PC-3 (cell line): Measurements from ENCODE around the gene OPA3.

Experiments
- CTCF ChIP-seq: fragments of 300-600 bp; sonication (generic); conservative IDR thresholded peaks from 2 replicates; pipeline ENCODE4 v1.5.1; 2017; ENCODE audit warnings: antibody characterized with exemption, low read depth, mild to moderate bottlenecking, low read length
- EZH2 ChIP-seq: fragments of 300-600 bp; sonication (generic); IDR thresholded peaks from one replicate; pipeline ENCODE4 v1.6.1; 2017; ENCODE audit warnings: antibody characterized with exemption, mild to moderate bottlenecking, low read length; ENCODE audit not compliant: unreplicated experiment

DNA sequence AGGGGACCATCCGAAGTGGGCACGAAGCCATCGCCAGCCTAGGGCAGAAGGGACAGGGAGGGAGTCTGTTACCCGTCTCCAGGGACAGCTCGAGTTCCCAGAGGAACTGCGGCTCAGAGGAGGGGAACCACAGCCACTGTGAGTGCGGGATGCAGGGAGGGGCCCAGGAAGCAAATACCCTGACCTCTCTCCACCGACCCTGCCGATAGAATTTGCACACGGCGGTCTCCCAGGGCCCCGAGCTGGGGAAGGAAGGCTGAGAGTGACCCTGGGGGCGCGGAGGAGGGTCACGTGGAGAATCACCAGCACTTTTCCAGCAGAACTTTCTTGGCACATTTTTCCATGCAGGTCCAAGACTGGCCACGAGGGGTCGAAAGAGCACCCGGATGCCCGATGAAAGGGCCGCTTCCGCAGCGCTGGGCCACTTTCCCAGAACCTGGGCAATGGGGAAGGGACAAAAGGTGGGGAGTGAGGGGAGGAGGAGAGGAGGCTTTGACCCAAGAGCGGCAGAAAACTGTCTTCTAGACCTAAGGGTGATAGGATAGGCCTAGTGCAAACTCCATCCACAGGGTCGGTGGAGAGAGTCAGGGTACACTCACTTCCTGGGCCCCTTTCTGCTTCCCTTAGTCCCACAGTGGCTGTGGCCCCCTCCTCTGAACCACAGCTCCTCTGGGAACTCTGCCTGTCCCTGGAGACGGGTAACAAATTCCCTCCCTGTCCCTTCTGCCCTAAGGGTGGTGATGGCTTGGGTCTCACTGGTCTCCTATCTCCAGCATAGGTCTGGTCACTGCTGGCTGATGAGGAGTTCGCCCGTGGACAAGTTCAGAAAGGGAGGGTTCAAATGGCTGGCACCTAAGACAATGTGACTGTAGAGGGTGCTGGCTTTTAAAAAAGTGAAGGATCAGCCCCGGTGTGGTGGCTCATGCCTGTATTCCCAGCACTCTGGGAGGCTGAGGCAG lies 22.7 kb upstream of the OPA3 start:
- TF ChIP-seq CTCF: peak; percentile 79
- no peak for TF ChIP-seq EZH2
